ENCODE measurements around the gene STK32A. TPM values are rescaled to one million over a fixed set of nuclear protein-coding genes. Genes with fewer than 3 reads are reported as not detected.

STK32A gene
- total RNA-seq, 4 donors from 2014 or later, result 1.0 to 1.4 (median 1.3) TPM

DNA sequence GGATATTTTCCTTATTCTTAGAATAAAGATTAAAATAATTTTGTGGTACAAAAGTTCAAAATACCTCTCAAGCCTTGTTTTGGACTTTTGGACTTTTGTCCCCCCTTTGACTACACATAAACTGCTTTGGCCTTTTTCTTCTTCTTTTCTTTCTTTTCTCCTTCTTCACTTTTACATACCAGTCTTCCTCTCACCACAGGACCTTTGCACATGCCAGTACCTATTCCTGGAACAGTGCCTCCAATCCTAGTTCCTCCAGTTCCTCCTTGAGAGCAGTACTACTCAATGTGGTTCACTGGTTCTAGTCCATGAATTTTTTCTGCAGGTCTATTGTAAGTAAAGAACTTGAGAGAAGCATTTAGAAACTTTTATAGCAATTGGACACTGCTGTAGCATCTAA, 136.5 kb downstream of the STK32A start:
- H3K4me1 ChIP-seq, result no peaks in the 10 kb centered on the region
- no peak for DNase-seq (ENCODE audit: extremely low spot score)
- TF ChIP-seq, protein P1, sequence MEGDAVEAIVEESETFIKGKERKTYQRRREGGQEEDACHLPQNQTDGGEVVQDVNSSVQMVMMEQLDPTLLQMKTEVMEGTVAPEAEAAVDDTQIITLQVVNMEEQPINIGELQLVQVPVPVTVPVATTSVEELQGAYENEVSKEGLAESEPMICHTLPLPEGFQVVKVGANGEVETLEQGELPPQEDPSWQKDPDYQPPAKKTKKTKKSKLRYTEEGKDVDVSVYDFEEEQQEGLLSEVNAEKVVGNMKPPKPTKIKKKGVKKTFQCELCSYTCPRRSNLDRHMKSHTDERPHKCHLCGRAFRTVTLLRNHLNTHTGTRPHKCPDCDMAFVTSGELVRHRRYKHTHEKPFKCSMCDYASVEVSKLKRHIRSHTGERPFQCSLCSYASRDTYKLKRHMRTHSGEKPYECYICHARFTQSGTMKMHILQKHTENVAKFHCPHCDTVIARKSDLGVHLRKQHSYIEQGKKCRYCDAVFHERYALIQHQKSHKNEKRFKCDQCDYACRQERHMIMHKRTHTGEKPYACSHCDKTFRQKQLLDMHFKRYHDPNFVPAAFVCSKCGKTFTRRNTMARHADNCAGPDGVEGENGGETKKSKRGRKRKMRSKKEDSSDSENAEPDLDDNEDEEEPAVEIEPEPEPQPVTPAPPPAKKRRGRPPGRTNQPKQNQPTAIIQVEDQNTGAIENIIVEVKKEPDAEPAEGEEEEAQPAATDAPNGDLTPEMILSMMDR (IDR thresholded peaks at IDR 0.05), result no peak
- TF ChIP-seq POLR2AphosphoS5 (IDR thresholded peaks at IDR 0.05) (no peak), EP300 (IDR thresholded peaks at IDR 0.05) (no peak), POLR2A (IDR thresholded peaks at IDR 0.05; ENCODE audit: low read depth) (no peak)
- no peaks in the 10 kb centered on the region for H3K27me3 ChIP-seq
- intact Hi-C loops (cut with DNase I), result loop anchor here (5.0 kb wide), 1 partner anchor 149 kb away; no protein-coding TSS in a partner anchor
- no peaks in the 10 kb centered on the region for H3K9me3 ChIP-seq
- no peaks in the 10 kb centered on the region for H3K36me3 ChIP-seq
- no peak overlapping the region for H3K4me3 ChIP-seq
- no peak overlapping the region for H3K27ac ChIP-seq (replicated peaks in 1 of 4)

DNA sequence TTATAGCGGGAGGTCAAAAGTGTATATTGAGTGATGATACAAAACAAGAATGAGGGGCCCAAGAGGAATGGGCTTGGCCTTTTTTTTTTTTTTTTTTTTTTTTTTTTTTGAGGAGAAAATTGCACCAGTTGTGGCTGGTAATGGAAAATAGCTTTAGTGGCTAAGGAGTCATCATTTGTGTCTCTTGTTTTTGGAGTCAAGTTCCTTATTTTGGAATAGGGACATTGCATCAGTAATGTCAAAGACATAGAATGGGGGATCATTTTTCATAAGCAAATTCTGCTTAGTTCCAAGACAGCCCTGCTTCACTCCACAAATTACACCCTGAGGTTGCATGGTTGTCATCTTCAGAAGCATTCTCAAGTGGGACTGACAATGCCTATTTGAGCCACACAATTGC, 137.4 kb downstream of the STK32A start:
- no peaks in the 10 kb centered on the region for H3K27me3 ChIP-seq
- intact Hi-C loops (cut with DNase I), result loop anchor here (5.0 kb wide), 1 partner anchor 150 kb away; no protein-coding TSS in a partner anchor
- no peaks in the 10 kb centered on the region for H3K36me3 ChIP-seq
- no peak overlapping the region for H3K4me3 ChIP-seq
- WGBS, result 100% methylated on average over 1 of the region's 1 CpG
- no peak for DNase-seq (ENCODE audit: extremely low spot score)
- no peaks in the 10 kb centered on the region for H3K4me1 ChIP-seq
- no peaks in the 10 kb centered on the region for H3K9me3 ChIP-seq
- no peak overlapping the region for H3K27ac ChIP-seq (replicated peaks in 1 of 4)
- TF ChIP-seq POLR2A (IDR thresholded peaks at IDR 0.05; ENCODE audit: low read depth) (no peak), POLR2AphosphoS5 (IDR thresholded peaks at IDR 0.05) (no peak), EP300 (IDR thresholded peaks at IDR 0.05) (no peak)
- TF ChIP-seq, protein P1 (IDR thresholded peaks at IDR 0.05), result no peak

DNA sequence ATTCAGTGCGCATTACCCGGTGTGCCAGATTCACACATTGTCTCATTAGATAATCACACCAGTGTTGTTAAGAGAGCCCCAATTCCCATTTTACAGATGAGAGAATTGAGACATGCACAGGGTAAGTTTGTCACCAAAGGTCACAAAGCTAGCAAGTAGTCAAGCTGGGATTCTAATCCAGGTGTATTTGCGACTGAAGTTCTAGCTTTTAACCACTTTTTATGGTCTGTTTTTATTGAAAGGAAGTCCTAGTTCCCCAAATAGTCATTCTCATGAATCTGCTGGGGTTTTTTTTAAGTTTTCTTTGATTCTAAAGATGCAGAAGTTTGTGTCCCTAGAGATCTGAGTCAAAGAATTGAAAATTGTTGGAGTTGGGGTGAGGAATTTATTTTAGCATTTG, 138.5 kb downstream of the STK32A start:
- intact Hi-C loops (cut with DNase I), result loop anchor here (5.0 kb wide), 1 partner anchor 151 kb away; no protein-coding TSS in a partner anchor
- H3K27ac ChIP-seq (replicated peaks in 1 of 4), result no peak overlapping the region
- no peak overlapping the region for H3K4me3 ChIP-seq
- TF ChIP-seq, protein P1 (IDR thresholded peaks at IDR 0.05), result no peak
- TF ChIP-seq EP300 (IDR thresholded peaks at IDR 0.05), result no peak
- no peak for TF ChIP-seq POLR2AphosphoS5 (IDR thresholded peaks at IDR 0.05)
- no peak for TF ChIP-seq POLR2A (IDR thresholded peaks at IDR 0.05; ENCODE audit: low read depth)
- H3K4me1 ChIP-seq, result no peaks in the 10 kb centered on the region
- no peaks in the 10 kb centered on the region for H3K9me3 ChIP-seq
- H3K36me3 ChIP-seq, result no peaks in the 10 kb centered on the region
- 93% methylated on average over 3 of the region's 3 CpGs for WGBS
- no peak for DNase-seq (ENCODE audit: extremely low spot score)
- H3K27me3 ChIP-seq, result no peaks in the 10 kb centered on the region

DNA sequence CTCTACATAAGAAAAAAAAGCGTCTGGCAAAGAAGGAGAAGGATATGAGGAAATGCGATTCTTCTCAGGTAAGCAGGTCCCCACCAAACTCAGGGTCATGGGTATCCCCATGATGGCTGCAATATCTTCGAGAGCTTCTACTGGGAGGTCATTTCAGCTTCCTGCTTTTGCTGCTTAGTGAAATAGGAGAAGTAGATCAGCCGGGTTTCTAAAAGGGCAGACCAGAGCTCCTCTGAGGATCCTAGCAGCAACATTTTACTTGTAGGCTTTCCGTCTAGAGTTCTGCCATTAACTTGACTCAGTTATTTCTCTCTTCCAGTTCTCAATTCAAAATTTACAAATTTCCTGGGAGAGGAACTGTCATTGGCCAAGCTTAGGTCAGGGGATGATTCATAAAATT, 140.3 kb downstream of the STK32A start:
- 67% methylated on average over 5 of the region's 5 CpGs for WGBS
- TF ChIP-seq POLR2AphosphoS5 (IDR thresholded peaks at IDR 0.05), result no peak
- no peaks in the 10 kb centered on the region for H3K9me3 ChIP-seq
- DNase-seq (ENCODE audit: extremely low spot score), result no peak
- no peaks in the 10 kb centered on the region for H3K27me3 ChIP-seq
- intact Hi-C loops (cut with DNase I), result no loop called here
- H3K36me3 ChIP-seq, result no peaks in the 10 kb centered on the region
- no peaks in the 10 kb centered on the region for H3K4me1 ChIP-seq
- H3K4me3 ChIP-seq, result no peak overlapping the region
- H3K27ac ChIP-seq (replicated peaks in 1 of 4), result no peak overlapping the region

DNA sequence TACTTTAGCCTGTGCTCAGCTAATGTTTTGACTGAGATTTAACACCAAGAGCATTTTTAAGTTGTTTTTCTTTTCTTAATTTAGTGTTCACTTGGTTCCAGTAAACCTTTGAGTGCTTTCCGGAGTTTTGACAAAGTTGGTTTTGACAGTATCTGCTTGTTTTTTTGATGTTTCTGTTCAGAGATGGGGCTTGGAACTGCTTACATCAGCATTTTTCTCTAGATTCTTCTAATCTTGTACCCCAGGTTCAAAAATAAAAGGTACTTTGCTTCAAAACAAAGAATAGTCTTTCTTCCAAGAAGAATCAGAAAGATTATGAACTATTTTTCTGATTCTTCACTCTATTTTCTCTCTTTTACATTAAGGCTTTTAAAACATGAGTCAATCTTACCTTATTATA, 142.9 kb downstream of the STK32A start:
- no peak for DNase-seq (ENCODE audit: extremely low spot score)
- Histone ChIP-seq H3K27me3 (no peaks in the 10 kb centered on the region), H3K4me3 (no peak overlapping the region), H3K4me1 (no peaks in the 10 kb centered on the region), H3K27ac (replicated peaks in 1 of 4) (no peak overlapping the region), H3K9me3 (no peaks in the 10 kb centered on the region), H3K36me3 (no peaks in the 10 kb centered on the region)
- WGBS, result 94% methylated on average over 1 of the region's 1 CpG
- intact Hi-C loops (cut with DNase I), result no loop called here
- TF ChIP-seq, protein P1 (IDR thresholded peaks at IDR 0.05), result no peak
- TF ChIP-seq POLR2AphosphoS5 (IDR thresholded peaks at IDR 0.05), result no peak
- no peak for TF ChIP-seq POLR2A (IDR thresholded peaks at IDR 0.05; ENCODE audit: low read depth)
- no peak for TF ChIP-seq EP300 (IDR thresholded peaks at IDR 0.05)

Data from esophagus muscularis mucosa (tissue), 4 donors.